Astrocyte of the hippocampus (primary cell): ENCODE results near the gene PUM1.
"Not testable (repeated sequence)": the region's sequence is repeated elsewhere in the genome, so short reads cannot be mapped to it uniquely, and the experiment has no call there.

ENCODE experiments used
- DNase-seq: peaks from one replicate; pipeline ENCODE4 v3.0.0; 2011; ENCODE audit warnings: low read depth, low spot score

PUM1 gene

GRCh38 chr1:30995990-30996612, 69.4 kb downstream of the PUM1 start:
- no peak for DNase-seq

GRCh38 chr1:30991862-30992606, 73.5 kb downstream of the PUM1 start:
- DNase-seq = no peak

- no peak for DNase-seq
These were observed 74.9 kb downstream of the PUM1 start for GRCh38 chr1:30990591-30990990.

GRCh38 chr1:30988045-30988444, 77.5 kb downstream of the PUM1 start:
- no peak for DNase-seq

- DNase-seq = no peak
These were observed 78.8 kb downstream of the PUM1 start for GRCh38 chr1:30986755-30987154.

GRCh38 chr1:30984991-30985503, 80.5 kb downstream of the PUM1 start:
- no peak for DNase-seq

GRCh38 chr1:30984165-30984889, 81.2 kb downstream of the PUM1 start:
- no peak for DNase-seq

- no peak for DNase-seq
These were observed 82.6 kb downstream of the PUM1 start for GRCh38 chr1:30982937-30983336.

- DNase-seq = no peak
These were observed 83.1 kb downstream of the PUM1 start for GRCh38 chr1:30982431-30982830.

GRCh38 chr1:30981172-30981571, 84.3 kb downstream of the PUM1 start:
- DNase-seq = no peak

- no peak for DNase-seq
These were observed 88.0 kb downstream of the PUM1 start for GRCh38 chr1:30977511-30977910.

- no peak for DNase-seq
These were observed 88.4 kb downstream of the PUM1 start for GRCh38 chr1:30977105-30977504.

GRCh38 chr1:30976143-30976542, 89.4 kb downstream of the PUM1 start:
- DNase-seq = peak; percentile 24

- no peak for DNase-seq
These were observed 90.3 kb downstream of the PUM1 start for GRCh38 chr1:30975217-30975616.

- DNase-seq = no peak
These were observed 91.0 kb downstream of the PUM1 start for GRCh38 chr1:30974536-30974935.

GRCh38 chr1:30972349-30972748, 93.2 kb downstream of the PUM1 start:
- not testable (repeated sequence) for DNase-seq

- no peak for DNase-seq
These were observed 94.0 kb downstream of the PUM1 start for GRCh38 chr1:30971496-30971895.

- DNase-seq = no peak
These were observed 95.6 kb downstream of the PUM1 start for GRCh38 chr1:30969903-30970302.

- no peak for DNase-seq
These were observed 97.1 kb downstream of the PUM1 start for GRCh38 chr1:30968220-30968971.

GRCh38 chr1:30966690-30967369, 98.7 kb downstream of the PUM1 start:
- peak; percentile 78 for DNase-seq

GRCh38 chr1:30965924-30966599, 99.5 kb downstream of the PUM1 start:
- no peak for DNase-seq
